DND-41 (cell line): ENCODE data around the gene BAD.

ENCODE experiments used
- CTCF ChIP-seq: IDR thresholded peaks from 2 replicates; pipeline ENCODE4 v1.5.1; 2012; ENCODE audit warnings: borderline replicate concordance, low read length, moderate library complexity, mild to moderate bottlenecking; ENCODE audit not compliant: poor library complexity, severe bottlenecking; ENCODE audit errors: extremely low read depth
- EZH2 ChIP-seq: IDR thresholded peaks from 3 replicates; pipeline ENCODE4 v1.6.1; 2012; ENCODE audit warnings: borderline replicate concordance, low read depth, mild to moderate bottlenecking, moderate library complexity, low read length, inconsistent platforms; ENCODE audit not compliant: severe bottlenecking

- no peak for TF ChIP-seq CTCF
- TF ChIP-seq EZH2 = no peak
Observed at GRCh38 chr11:64330888-64331287, 46.4 kb upstream of the BAD start.
